Measurements from ENCODE around the gene SMDT1.

The SMDT1 gene, protein sequence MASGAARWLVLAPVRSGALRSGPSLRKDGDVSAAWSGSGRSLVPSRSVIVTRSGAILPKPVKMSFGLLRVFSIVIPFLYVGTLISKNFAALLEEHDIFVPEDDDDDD

GRCh38 chr22:42079319-42080251 lies at the start of gene SMDT1:
Gene SMDT1, plus strand, starts transcription at chr22:42079700. Its CDS starts 69 bp downstream, at chr22:42079769.
- no peaks in the 10 kb centered on the region for H3K9me3 ChIP-seq (ENCODE audit: control insufficient read depth, insufficient read depth, low read length)
- H3K27ac ChIP-seq (ENCODE audit: low read depth, low read length) = peak within 1 kb of the TSS; percentile 91
- H3K36me3 ChIP-seq (ENCODE audit: control insufficient read depth, insufficient read depth, low read length) = peaks cover 27% of the 10 kb centered on the region
- H3K9ac ChIP-seq (ENCODE audit: low read depth, low read length) = peak within 1 kb of the TSS; percentile 90
- H3K27me3 ChIP-seq (ENCODE audit: control insufficient read depth, insufficient read depth, low read length) = no peaks in the 10 kb centered on the region
- peak within 1 kb of the TSS; percentile 84 for H3K4me3 ChIP-seq (ENCODE audit: low read depth, low read length)
- H3K4me1 ChIP-seq (ENCODE audit: control insufficient read depth, insufficient read depth, low read length) = peaks cover 7% of the 10 kb centered on the region; the same call in 1 of the 2 replicates

DNA sequence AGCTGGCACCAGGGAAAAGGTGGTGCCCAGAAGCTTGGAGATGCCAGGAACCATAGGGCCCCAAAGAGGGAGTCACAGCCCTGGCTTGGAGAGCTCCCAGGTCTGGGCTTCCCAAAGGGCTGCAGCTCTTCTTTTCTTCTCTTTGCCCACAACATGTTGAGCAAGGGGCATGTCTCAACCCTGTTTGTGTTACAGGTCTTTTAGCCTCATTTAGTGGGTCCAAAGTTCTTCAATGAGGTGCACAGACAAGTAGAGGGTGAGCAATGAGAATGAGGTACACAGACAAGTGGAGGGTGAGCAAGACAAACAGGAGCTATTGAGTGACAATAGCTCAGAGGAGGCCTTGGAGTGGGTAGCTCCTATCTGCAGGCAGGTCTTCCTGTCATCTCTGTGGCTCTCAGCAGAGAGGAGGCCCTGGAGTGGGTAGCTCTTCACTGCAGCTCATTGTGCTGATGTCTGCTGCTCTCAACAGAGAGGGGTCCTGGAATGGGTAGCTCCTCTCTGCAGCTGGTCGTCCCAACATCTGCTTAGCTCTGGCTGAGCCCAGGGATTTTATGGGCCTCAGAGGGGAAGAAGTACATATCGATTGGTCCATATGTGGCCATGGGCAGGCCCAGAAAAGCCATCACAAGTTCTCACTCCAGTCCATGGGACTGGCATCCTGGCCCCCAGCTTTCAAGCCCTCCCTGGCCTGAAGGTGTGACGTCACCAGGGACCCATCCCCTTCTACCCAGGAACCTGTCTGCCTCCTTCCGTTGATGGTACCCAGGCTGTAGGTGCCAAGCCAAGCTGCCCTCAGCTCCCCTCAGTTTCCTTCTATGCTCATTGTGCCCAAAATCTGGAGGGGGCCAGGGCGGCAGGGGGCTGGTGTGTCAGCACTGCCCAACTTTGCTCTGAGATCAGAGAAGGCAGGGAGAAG lies 46.0 kb upstream of the SMDT1 start:
- H3K4me1 ChIP-seq (ENCODE audit: control insufficient read depth, insufficient read depth, low read length) = no peaks in the 10 kb centered on the region
- H3K27ac ChIP-seq (ENCODE audit: low read depth, low read length) = no peak overlapping the region
- no peaks in the 10 kb centered on the region for H3K36me3 ChIP-seq (ENCODE audit: control insufficient read depth, insufficient read depth, low read length)
- H3K27me3 ChIP-seq (ENCODE audit: control insufficient read depth, insufficient read depth, low read length) = no peaks in the 10 kb centered on the region
- H3K9ac ChIP-seq (ENCODE audit: low read depth, low read length) = no peak overlapping the region
- H3K4me3 ChIP-seq (ENCODE audit: low read depth, low read length) = no peak overlapping the region
- peaks cover 3% of the 10 kb centered on the region; the same call in 1 of the 2 replicates for H3K9me3 ChIP-seq (ENCODE audit: control insufficient read depth, insufficient read depth, low read length)

- Histone ChIP-seq H3K4me3 (ENCODE audit: low read depth, low read length) (no peak overlapping the region), H3K9ac (ENCODE audit: low read depth, low read length) (no peak overlapping the region), H3K9me3 (ENCODE audit: control insufficient read depth, insufficient read depth, low read length) (peaks cover 3% of the 10 kb centered on the region; the same call in 1 of the 2 replicates), H3K27me3 (ENCODE audit: control insufficient read depth, insufficient read depth, low read length) (no peaks in the 10 kb centered on the region), H3K4me1 (ENCODE audit: control insufficient read depth, insufficient read depth, low read length) (no peaks in the 10 kb centered on the region), H3K36me3 (ENCODE audit: control insufficient read depth, insufficient read depth, low read length) (no peaks in the 10 kb centered on the region), H3K27ac (ENCODE audit: low read depth, low read length) (no peak overlapping the region)
Observed at GRCh38 chr22:42035256-42035655, 44.2 kb upstream of the SMDT1 start.

DNA sequence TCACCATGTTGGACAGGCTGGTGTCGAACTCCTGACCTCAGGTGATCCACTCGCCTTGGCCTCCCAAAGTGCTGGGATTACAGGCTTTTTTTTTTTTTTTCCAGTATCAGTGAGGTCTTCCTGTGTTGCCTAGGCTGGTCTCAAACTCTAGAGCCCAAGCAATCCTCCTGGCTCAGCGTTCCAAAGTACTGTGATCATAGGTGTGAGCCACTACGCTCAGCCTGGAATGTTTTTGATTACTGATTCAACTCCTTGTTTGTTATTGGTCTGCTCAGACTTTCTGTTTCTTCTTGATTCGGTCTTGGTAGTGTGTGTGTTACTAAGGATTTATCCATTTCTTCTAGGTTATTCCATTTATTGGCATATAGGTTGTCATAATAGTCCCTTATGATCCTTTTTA lies 40.2 kb upstream of the SMDT1 start:
- Histone ChIP-seq H3K4me3 (ENCODE audit: low read depth, low read length) (no peak overlapping the region), H3K27ac (ENCODE audit: low read depth, low read length) (no peak overlapping the region), H3K36me3 (ENCODE audit: control insufficient read depth, insufficient read depth, low read length) (no peaks in the 10 kb centered on the region), H3K27me3 (ENCODE audit: control insufficient read depth, insufficient read depth, low read length) (no peaks in the 10 kb centered on the region), H3K9ac (ENCODE audit: low read depth, low read length) (no peak overlapping the region), H3K9me3 (ENCODE audit: control insufficient read depth, insufficient read depth, low read length) (peaks cover 6% of the 10 kb centered on the region; the same call in 1 of the 2 replicates), H3K4me1 (ENCODE audit: control insufficient read depth, insufficient read depth, low read length) (no peaks in the 10 kb centered on the region)

DNA sequence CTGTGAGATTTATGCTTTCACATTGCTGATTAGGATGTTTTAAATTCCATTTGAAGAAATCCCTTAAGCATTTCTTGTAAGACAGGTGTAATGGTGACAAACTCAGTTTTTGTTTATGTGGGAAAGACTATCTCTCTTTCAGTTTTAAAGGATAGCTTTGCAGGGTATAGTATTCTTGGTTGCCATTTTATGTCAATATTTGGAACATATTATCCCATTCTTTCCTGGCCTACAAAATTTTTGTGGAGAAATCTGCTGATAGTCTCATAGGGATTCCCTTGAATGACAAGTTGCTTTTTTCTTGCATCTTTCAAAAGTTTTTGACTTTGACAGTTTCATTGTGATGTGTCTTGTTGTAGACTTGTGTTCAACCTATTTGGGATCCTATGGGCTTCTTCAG lies 37.7 kb upstream of the SMDT1 start:
- Histone ChIP-seq H3K9ac (ENCODE audit: low read depth, low read length) (no peak overlapping the region), H3K4me3 (ENCODE audit: low read depth, low read length) (no peak overlapping the region), H3K9me3 (ENCODE audit: control insufficient read depth, insufficient read depth, low read length) (peaks cover 6% of the 10 kb centered on the region; the same call in 1 of the 2 replicates), H3K36me3 (ENCODE audit: control insufficient read depth, insufficient read depth, low read length) (no peaks in the 10 kb centered on the region), H3K27ac (ENCODE audit: low read depth, low read length) (no peak overlapping the region), H3K27me3 (ENCODE audit: control insufficient read depth, insufficient read depth, low read length) (no peaks in the 10 kb centered on the region), H3K4me1 (ENCODE audit: control insufficient read depth, insufficient read depth, low read length) (no peaks in the 10 kb centered on the region)

GRCh38 chr22:42050641-42051180 lies 28.8 kb upstream of the SMDT1 start:
- no peaks in the 10 kb centered on the region for H3K9me3 ChIP-seq (ENCODE audit: control insufficient read depth, insufficient read depth, low read length)
- no peak overlapping the region for H3K4me3 ChIP-seq (ENCODE audit: low read depth, low read length)
- no peaks in the 10 kb centered on the region for H3K27me3 ChIP-seq (ENCODE audit: control insufficient read depth, insufficient read depth, low read length)
- no peak overlapping the region for H3K9ac ChIP-seq (ENCODE audit: low read depth, low read length)
- no peaks in the 10 kb centered on the region for H3K4me1 ChIP-seq (ENCODE audit: control insufficient read depth, insufficient read depth, low read length)
- H3K27ac ChIP-seq (ENCODE audit: low read depth, low read length) = no peak overlapping the region
- no peaks in the 10 kb centered on the region for H3K36me3 ChIP-seq (ENCODE audit: control insufficient read depth, insufficient read depth, low read length)

DNA sequence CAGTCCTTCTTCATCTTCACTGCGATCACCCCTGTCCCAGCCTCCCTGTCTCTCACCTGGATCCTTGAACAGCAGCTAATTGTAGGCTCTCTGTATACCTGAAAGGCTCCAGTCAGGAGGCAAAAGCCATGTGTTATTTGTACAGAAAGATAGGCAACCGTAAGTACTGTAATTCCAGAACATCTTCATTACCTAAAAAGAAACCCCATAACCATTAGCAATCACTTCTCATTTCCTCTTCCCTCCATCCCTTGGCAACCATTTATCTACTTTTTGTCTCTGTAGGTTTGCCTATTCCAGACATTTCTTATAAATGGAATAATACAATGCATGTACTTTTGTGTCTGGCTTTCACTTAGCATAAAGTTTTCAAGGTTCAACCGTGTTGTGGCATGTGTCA lies 26.7 kb upstream of the SMDT1 start:
- Histone ChIP-seq H3K9me3 (ENCODE audit: control insufficient read depth, insufficient read depth, low read length) (peaks cover 8% of the 10 kb centered on the region; the same call in 1 of the 2 replicates), H3K27me3 (ENCODE audit: control insufficient read depth, insufficient read depth, low read length) (no peaks in the 10 kb centered on the region), H3K4me1 (ENCODE audit: control insufficient read depth, insufficient read depth, low read length) (no peaks in the 10 kb centered on the region), H3K4me3 (ENCODE audit: low read depth, low read length) (no peak overlapping the region), H3K27ac (ENCODE audit: low read depth, low read length) (no peak overlapping the region), H3K36me3 (ENCODE audit: control insufficient read depth, insufficient read depth, low read length) (no peaks in the 10 kb centered on the region), H3K9ac (ENCODE audit: low read depth, low read length) (no peak overlapping the region)

DNA sequence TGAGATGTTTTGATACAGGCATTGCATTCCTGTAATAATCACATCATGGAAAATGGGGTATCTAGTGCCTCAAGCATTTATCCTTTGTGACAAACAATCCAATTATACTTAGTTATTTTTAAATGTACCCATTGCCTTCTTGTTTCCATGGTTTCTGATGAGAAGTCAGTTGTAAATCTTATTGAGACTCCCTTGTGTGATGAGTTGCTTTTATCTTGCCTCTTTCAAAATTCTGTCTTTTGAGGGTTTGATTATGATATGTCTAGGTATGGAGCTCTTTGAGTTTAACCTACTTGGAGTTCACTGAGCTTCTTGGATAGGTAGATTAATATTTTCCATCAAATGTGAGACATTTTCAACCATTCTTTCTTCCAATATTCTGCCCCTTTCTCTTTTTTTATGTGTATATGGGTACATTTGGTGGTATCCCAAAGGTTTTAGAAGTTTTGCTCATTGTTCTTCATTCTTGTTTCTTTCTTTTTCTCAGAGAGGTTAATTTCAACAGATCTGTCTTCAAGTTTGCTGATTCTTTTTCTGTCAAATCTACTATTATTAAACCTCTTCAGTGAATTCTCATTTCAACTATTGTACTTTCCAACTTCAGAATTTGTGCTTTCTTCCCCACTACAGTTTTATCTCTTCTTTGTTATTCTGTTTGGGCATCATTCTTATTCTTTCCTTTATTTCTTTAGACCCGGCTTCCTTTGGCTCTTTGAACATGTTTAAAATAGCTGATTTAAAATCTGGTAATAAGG lies 22.6 kb upstream of the SMDT1 start:
- Histone ChIP-seq H3K27me3 (ENCODE audit: control insufficient read depth, insufficient read depth, low read length) (no peaks in the 10 kb centered on the region), H3K4me3 (ENCODE audit: low read depth, low read length) (no peak overlapping the region), H3K27ac (ENCODE audit: low read depth, low read length) (no peak overlapping the region), H3K36me3 (ENCODE audit: control insufficient read depth, insufficient read depth, low read length) (peaks cover 33% of the 10 kb centered on the region), H3K9me3 (ENCODE audit: control insufficient read depth, insufficient read depth, low read length) (peaks cover 16% of the 10 kb centered on the region), H3K9ac (ENCODE audit: low read depth, low read length) (no peak overlapping the region), H3K4me1 (ENCODE audit: control insufficient read depth, insufficient read depth, low read length) (no peaks in the 10 kb centered on the region)

DNA sequence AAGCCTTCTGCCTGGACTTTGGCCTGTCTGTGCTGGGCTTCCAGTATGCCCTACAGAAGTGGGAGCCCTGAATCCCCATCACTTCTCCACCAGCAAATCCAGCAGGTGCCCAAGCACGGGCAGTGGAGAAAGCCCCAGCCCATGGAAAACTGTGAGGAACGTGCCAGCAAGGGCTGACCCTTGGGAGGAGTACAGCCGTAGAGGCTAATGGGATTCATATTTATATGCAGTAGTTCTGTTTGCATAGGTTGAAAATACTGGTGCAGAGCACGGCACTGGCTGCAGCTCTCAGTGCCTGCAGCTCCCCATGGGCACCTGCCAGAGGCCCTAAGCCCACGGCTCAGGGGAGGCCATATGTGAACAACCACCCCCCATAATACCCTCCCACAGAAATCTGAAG lies 19.0 kb upstream of the SMDT1 start:
- H3K4me1 ChIP-seq (ENCODE audit: control insufficient read depth, insufficient read depth, low read length) = peaks cover 10% of the 10 kb centered on the region
- H3K9me3 ChIP-seq (ENCODE audit: control insufficient read depth, insufficient read depth, low read length) = peaks cover 16% of the 10 kb centered on the region
- H3K36me3 ChIP-seq (ENCODE audit: control insufficient read depth, insufficient read depth, low read length) = peaks cover 41% of the 10 kb centered on the region
- H3K4me3 ChIP-seq (ENCODE audit: low read depth, low read length) = no peak overlapping the region
- H3K9ac ChIP-seq (ENCODE audit: low read depth, low read length) = no peak overlapping the region
- no peak overlapping the region for H3K27ac ChIP-seq (ENCODE audit: low read depth, low read length)
- H3K27me3 ChIP-seq (ENCODE audit: control insufficient read depth, insufficient read depth, low read length) = no peaks in the 10 kb centered on the region

DNA sequence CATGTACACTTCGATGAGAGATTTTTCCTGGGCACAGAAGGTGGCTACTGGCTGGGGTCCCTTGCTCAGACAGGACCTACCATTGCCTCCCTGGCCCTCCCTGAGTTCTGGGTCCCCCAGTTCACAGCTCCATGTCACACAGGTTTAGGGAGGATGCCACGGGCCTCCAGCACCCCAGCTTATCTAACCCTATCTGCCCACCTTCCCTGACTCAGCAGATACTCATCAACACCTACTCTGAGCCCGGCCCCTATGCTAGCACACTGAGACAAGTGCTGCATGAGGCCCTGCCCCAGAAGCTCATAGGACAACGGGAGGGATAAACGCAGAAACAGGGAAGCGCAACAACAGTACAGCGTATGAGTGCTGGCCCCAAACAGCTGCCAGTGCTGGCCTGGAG lies 18.5 kb upstream of the SMDT1 start:
- no peak overlapping the region for H3K27ac ChIP-seq (ENCODE audit: low read depth, low read length)
- H3K27me3 ChIP-seq (ENCODE audit: control insufficient read depth, insufficient read depth, low read length) = no peaks in the 10 kb centered on the region
- H3K36me3 ChIP-seq (ENCODE audit: control insufficient read depth, insufficient read depth, low read length) = peaks cover 41% of the 10 kb centered on the region
- peaks cover 14% of the 10 kb centered on the region for H3K4me1 ChIP-seq (ENCODE audit: control insufficient read depth, insufficient read depth, low read length)
- no peak overlapping the region for H3K9ac ChIP-seq (ENCODE audit: low read depth, low read length)
- H3K9me3 ChIP-seq (ENCODE audit: control insufficient read depth, insufficient read depth, low read length) = peaks cover 16% of the 10 kb centered on the region
- H3K4me3 ChIP-seq (ENCODE audit: low read depth, low read length) = no peak overlapping the region
